Activated CD4-positive, CD25-positive, alpha-beta regulatory T cell (primary cell): ENCODE data around the gene ATP6V0A1.
"Not testable (repeated sequence)": the region's sequence is repeated elsewhere in the genome, so short reads cannot be mapped to it uniquely, and the experiment has no call there.

Experiments used
- DNase-seq, 4 experiments: peaks; one replicate each; lab custom pipeline; 2025; lab: John Stamatoyannopoulos, UW

Gene ATP6V0A1

GRCh38 chr17:42458497-42459255 lies at the start of gene ATP6V0A1:
Gene ATP6V0A1, plus strand, starts transcription at chr17:42458878. Its CDS starts 2,017 bp downstream, at chr17:42460895.
- DNase-seq: peak; percentile 75 to 90 (median 81)

GRCh38 chr17:42409523-42410318 lies 49.0 kb upstream of the ATP6V0A1 start:
- no peak for DNase-seq

- no peak for DNase-seq
These were observed 48.4 kb upstream of the ATP6V0A1 start for GRCh38 chr17:42410319-42410685.

DNA sequence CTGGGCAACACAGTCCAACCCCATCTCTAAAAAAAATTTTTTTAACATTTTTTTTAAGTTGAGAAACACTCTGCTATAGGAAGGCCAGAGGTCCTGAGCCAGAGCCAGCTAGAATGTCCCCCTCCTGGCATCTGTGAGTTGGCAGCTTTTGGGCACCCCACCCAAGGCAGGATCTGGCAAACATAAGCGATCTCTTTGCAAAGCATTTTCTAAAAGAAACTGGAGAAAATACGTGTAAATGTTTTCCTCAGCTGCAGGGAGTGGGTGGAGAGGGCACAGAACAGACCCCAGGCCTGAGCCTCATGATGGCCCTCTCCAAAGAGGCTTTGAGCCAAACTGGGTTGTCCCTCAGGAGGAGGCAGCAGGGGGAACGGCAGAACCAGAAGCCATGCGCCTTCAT lies 47.3 kb upstream of the ATP6V0A1 start:
- no peak for DNase-seq

DNA sequence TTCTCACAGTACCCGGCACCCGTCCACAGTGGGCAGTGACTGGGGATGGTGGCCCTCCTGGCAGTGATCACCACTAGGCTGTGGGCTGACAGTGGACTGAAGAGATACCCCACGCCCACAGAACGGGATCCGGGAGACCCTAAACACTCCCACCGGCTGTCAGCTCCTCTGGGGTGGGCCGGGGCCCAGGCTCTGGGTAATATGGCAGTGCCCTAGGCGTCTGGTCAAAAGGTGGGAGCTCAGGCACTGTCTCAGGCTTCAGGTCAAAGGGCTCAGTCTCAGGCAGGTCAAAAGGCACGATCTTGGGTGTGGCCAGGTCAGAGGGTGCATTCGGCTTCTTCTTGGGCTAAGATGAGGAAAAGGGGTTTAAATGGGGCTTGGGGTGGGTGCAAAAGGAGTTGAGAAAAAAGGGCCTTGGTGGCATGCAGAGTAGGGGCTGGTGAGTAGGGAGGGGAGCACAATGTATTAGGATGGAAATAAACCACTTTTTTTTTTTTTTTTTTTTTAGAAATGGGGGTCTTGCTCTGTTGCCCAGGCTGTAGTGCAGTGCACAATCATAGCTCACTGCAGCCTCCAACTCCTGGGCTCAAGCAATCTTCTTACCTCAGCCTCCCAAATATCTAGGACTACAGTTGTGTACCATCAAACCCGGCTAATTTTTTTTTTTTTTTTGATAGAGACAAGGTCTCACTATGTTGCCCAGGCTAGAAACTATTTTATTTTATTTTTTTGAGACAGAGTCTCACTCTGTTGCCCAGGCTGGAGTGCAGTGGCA lies 46.6 kb upstream of the ATP6V0A1 start:
- no peak for DNase-seq

DNA sequence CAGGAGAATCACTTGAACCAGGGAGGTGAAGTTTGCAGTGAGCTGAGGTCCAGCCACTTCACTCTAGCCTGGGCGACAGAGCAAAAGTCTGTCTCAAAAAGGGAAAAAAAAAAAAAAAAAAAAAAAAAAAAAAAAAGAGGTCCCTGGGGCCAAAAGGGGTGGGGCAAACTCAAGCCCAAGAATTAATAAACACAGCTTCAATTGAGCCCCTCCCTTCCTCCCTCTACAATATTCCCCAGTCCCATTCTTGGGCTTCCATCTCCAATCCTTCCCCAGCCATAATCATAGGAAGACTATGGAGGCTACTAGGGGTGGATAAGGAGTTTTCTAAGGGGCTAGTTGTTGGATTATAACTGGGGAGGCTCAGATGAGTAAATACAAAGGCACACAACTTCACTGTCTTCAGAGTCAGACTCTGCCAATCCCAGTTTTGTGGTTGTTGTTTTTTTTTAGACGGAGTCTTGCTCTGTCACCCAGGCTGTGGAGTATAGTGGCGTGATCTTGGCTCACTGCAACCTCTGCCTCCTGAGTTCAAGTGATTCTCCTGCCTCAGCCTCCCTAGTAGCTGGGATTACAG lies 45.1 kb upstream of the ATP6V0A1 start:
- DNase-seq: no peak

- DNase-seq: peak in 3 of 4 experiments; percentile 17 to 38 (median 25)
These were observed 43.8 kb upstream of the ATP6V0A1 start for GRCh38 chr17:42414704-42415409.

DNA sequence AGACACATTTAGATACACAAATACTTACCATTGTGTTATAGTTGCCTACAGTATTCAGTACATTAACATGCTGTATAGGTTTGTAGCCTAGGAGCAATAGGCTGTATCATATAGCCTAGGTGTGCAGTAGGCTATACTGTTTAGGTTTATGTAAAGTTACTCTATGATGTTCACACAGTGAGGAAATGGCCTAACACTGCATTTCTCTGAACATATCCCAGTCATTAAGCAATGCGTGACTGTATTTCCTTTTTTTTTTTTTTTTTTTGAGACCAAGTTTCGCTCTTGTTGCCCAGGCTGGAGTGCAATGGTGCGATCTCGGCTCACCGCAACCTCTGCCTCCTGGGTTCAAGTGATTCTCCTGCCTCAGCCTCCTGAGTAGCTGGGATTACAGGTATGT lies 40.7 kb upstream of the ATP6V0A1 start:
- not testable (repeated sequence) for DNase-seq

DNA sequence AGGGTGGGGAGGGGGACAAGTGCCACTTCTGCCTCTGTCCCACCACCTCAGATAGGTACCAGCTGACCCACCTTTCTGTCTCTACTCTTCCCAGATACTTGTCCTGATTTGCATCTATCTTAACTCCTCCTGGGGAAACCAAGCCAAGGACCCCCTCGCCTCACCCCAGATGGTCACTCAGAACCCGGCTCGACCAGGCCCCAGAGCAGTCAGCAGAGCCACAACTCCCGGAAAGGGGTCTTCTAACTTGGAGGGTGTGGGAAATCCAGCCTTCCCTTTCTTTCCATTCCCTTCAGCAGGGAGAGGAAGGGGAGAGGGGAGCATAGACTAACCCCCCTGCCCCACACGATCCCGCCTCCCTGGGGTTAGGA lies 37.6 kb upstream of the ATP6V0A1 start:
- no peak for DNase-seq

- no peak for DNase-seq
These were observed 37.0 kb upstream of the ATP6V0A1 start for GRCh38 chr17:42421507-42422338.

- no peak for DNase-seq
These were observed 36.2 kb upstream of the ATP6V0A1 start for GRCh38 chr17:42422412-42422957.

DNA sequence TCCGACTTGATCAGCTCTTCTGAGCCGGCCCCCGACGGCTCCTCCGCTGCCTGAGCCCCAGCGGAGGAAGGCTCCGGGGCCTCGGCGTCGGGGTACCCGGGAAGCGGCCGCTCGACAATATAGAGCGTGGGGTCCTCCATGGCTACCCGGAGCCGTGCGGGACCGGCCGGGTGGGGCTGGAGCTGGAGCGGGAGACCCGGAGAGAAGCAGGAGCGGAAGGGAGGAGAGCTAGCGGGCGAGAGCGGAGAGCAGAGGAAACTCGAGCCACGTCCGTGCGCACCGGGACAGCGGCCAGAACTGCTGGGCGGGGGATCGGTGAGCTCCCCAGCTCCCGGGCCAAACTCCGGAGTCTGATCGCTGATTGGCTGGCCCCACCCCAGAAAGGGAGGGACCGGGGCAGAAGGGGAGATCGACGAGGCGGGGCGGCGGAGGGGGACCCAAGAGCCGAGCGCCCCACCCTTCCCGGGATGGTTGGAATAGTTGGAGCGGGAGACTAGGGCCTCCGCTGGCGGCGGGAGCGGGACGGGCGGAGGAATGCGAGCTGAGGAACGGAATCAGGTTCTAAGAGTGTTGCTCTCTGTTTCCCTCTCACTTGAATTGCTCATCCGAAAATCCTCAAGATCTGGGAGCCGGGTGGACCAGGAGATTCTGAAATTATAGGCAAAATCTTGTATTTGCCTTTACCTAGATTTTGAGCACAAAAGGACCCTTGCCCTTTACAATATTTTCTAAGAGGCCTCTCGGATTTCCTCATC lies 35.5 kb upstream of the ATP6V0A1 start, which contains the start of gene CAVIN1:
CAVIN1 (minus strand) TSS at position 299 of the 755 bp plus-strand sequence; CDS start at position 140, 159 bp downstream.
- DNase-seq: no peak

- no peak for DNase-seq
These were observed 34.9 kb upstream of the ATP6V0A1 start for GRCh38 chr17:42423766-42424165.

DNA sequence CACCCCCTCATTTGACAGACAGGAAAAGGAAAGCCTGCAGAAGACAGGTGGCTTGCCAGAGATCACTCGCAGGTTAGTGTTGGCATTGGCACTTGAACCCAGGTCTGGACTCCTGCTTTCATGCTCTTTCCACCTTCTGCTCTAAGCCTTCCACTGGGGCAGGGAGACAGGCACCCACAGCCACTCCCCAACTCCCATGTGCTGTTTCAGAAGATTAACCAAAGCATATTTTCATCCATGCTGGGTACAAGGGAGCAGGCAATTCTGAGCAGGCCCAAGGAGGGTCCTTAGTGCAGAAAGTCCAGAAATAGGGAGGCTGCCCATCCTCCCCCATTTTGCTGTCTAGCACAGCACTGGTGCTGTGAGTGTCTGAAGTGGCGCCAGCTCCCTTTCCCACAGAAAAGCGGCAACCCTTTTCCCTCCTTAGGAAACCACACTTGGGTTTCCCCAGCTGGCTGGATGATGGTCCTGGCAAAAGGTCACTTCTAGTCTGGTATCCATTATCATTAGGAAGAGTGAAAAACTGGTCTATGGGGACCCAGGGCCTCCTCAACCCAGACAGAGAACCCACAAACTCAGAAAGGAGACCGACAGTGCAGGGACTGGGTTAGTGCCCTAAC lies 33.6 kb upstream of the ATP6V0A1 start:
- DNase-seq: no peak

DNA sequence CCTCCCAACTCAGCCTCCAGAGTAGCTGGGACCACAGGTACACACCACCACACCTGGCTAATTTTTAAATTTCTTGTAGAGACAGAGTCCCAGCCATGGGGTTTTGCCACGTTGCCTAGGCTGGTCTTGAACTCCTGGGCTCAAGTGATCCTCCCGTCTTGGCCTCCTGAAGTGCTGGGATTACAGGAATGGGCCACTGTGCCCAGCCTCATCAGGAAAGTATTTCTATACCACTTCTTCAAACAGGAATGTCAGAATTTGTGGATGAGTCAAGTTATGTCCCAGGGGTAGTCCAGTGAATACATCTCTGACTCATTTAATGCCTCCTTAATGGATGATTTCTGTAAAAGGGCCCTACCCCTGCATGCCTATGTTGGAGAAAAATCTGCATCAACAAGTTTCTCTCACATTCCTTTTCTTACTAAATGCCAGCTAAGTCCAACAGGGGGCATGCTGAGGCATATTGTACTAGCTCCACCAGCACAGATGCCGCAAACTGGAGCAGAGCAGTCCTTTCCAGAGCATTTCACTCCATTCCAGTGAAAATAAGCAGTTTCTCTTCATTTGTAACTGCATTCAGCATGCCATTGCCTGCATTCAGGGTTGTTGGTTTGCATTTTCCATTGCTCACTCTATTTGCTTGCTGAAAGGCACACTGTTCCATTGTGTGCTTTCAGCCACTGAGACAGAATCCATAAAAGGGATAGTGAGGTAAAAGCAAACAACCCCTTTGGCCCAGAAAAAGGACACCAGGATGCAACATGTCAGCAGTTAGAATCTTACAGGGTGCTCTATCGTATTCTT lies 30.3 kb upstream of the ATP6V0A1 start:
- no peak for DNase-seq

DNA sequence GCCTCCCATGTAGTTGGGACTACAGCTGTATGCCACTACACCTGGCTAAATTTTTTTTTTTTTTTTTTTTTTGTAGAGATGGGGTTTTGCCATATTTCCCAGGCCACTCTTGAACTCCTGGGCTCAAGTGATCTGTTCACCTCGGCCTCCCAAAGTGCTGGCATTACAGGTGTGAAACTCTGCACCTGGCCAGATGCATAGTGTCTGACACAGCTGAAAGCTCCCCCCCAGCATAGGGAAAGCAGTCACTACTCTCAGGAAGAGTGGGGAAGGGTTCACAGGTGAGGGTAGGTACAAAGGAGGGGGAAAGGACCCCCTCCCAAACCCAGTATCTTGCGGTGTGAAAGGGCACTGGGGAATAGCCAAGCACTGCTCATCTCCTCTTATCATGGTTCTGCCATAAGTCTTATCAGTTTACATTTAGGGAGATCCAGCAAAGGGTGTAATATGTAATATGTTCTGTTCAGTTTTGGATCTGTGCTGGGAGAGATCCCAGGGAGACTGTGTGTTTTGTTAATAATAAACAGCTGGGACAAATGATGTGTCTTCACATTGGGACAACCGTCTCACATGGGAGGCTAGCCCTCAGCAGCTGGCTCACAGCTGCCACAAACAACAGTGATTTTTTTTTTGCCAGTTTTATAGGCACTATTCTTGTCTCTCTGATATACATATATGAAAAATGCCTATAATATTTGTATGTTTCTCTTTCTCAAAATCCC lies 28.8 kb upstream of the ATP6V0A1 start:
- DNase-seq: no peak

GRCh38 chr17:42431758-42432161 lies 26.9 kb upstream of the ATP6V0A1 start:
- no peak for DNase-seq
